GM12892 (cell line): ENCODE results near the gene PAX7.

ENCODE experiments used
- POLR2A ChIP-seq: IDR thresholded peaks from 2 replicates; pipeline ENCODE4 v1.6.1; 2011; ENCODE audit warnings: low read depth, low read length, control low read depth
- POLR2AphosphoS5 ChIP-seq: IDR thresholded peaks from 2 replicates; pipeline ENCODE4 v1.6.1; 2011; ENCODE audit warnings: low read depth, low read length, control low read depth
- TAF1 ChIP-seq: IDR thresholded peaks from 2 replicates; pipeline ENCODE4 v1.6.1; 2011; ENCODE audit warnings: low read depth, mild to moderate bottlenecking, control low read depth, low read length, borderline replicate concordance

GRCh38 chr1:18786149-18786548, 155.5 kb downstream of the PAX7 start:
- TF ChIP-seq POLR2A (no peak), POLR2AphosphoS5 (no peak), TAF1 (no peak)
